GM19351 (cell line): ENCODE measurements around the gene FAM149A.

Experiments
- ATAC-seq: cut with Tn5 transposase; IDR thresholded peaks from one replicate; pipeline ENCODE4 v1.9.1; 2021; ENCODE audit warnings: mild to moderate bottlenecking, moderate library complexity; ENCODE audit not compliant: unreplicated experiment

Gene FAM149A

GRCh38 chr4:186104114-186104889, at the start of gene FAM149A:
Gene FAM149A, plus strand, starts transcription at chr4:186104704.
- peak; percentile 71 for ATAC-seq

- peak; percentile 100 for ATAC-seq
These were observed 46.1 kb upstream of the FAM149A start for GRCh38 chr4:186058253-186058979.

GRCh38 chr4:186058980-186059316, 45.6 kb upstream of the FAM149A start:
- ATAC-seq, result no peak

- ATAC-seq, result no peak
These were observed 42.6 kb upstream of the FAM149A start for GRCh38 chr4:186061921-186062320.

GRCh38 chr4:186067757-186068385, 36.6 kb upstream of the FAM149A start:
- ATAC-seq, result peak; percentile 74

GRCh38 chr4:186068581-186069348, 35.7 kb upstream of the FAM149A start, which contains the start of gene TLR3:
Gene TLR3, plus strand, starts transcription at chr4:186069156. Its CDS starts 7,464 bp downstream, at chr4:186076620.
- ATAC-seq, result no peak

- ATAC-seq, result no peak
These were observed 34.8 kb upstream of the FAM149A start for GRCh38 chr4:186069729-186070128.

- ATAC-seq, result no peak
These were observed 32.0 kb upstream of the FAM149A start for GRCh38 chr4:186072516-186072915.

GRCh38 chr4:186074189-186074588, 30.3 kb upstream of the FAM149A start:
- ATAC-seq, result no peak

- no peak for ATAC-seq
These were observed 25.4 kb upstream of the FAM149A start for GRCh38 chr4:186078981-186079638.

GRCh38 chr4:186079694-186080093, 24.8 kb upstream of the FAM149A start:
- ATAC-seq, result no peak

GRCh38 chr4:186081202-186081807, 23.2 kb upstream of the FAM149A start:
- ATAC-seq, result no peak

- no peak for ATAC-seq
These were observed 22.3 kb upstream of the FAM149A start for GRCh38 chr4:186082221-186082620.

- ATAC-seq, result no peak
These were observed 16.0 kb upstream of the FAM149A start for GRCh38 chr4:186088523-186088922.

- ATAC-seq, result no peak
These were observed 12.2 kb upstream of the FAM149A start for GRCh38 chr4:186092296-186092695.

GRCh38 chr4:186095406-186095805, 9.1 kb upstream of the FAM149A start:
- ATAC-seq, result no peak

- no peak for ATAC-seq
These were observed 7.8 kb upstream of the FAM149A start for GRCh38 chr4:186096681-186097165.

- no peak for ATAC-seq
These were observed 7.1 kb upstream of the FAM149A start for GRCh38 chr4:186097386-186097785.

- no peak for ATAC-seq
These were observed 1.6 kb upstream of the FAM149A start for GRCh38 chr4:186102931-186103330.
